Endothelial cell of umbilical vein (primary cell): ENCODE measurements around the gene CCDC88B. TPM values are rescaled to one million over a fixed set of nuclear protein-coding genes. Genes with fewer than 3 reads are reported as not detected.

Experiments used
- BruUV-seq: library from RNA; stranded (reverse); fragments of 400-500 nt; replicated peaks from 2 replicates; lab custom pipeline; 2021; lab: Mats Ljungman, UMichigan
- CTCF ChIA-PET: fragments of 300-600, 350-600 bp; sonication (Branson Sonifier 250); formaldehyde crosslinking; loops from one replicate; lab custom pipeline; 2021; ENCODE audit warnings: antibody characterized with exemption, inconsistent platforms; lab: Charles Lee
- POLR2A ChIA-PET: fragments of 300-600, 350-600 bp; sonication (Branson Sonifier 250); formaldehyde crosslinking; loops from one replicate; lab custom pipeline; 2021; ENCODE audit warnings: antibody characterized with exemption, inconsistent platforms; lab: Charles Lee
- DNase-seq: peaks from one replicate; pipeline ENCODE4 v3.0.0-alpha.2; 2011; ENCODE audit warnings: low read depth, low spot score
- FAIRE-seq: peaks from 2 replicates; lab custom pipeline; 2011; peaks lifted over from hg19 to GRCh38; lab: Jason Lieb, UNC
- H2AFZ ChIP-seq: 2 replicates; pipeline ENCODE4 v1.6.0; 2012; ENCODE audit warnings: low read depth, low read length, control low read depth, inconsistent platforms
- H3K27ac ChIP-seq: 2 replicates; pipeline ENCODE4 v1.5.1; 2011; ENCODE audit warnings: low read depth, mild to moderate bottlenecking, control low read depth, low read length, moderate library complexity; ENCODE audit not compliant: insufficient read depth
- H3K27me3 ChIP-seq, 2 experiments: 2 replicates each; pipeline versions ENCODE4 v1.6.0 to v1.6.1; 2011; ENCODE audit warnings: low read length in 2 of 2, mixed read lengths in 1 of 2; ENCODE audit not compliant: control insufficient read depth in 2 of 2, insufficient read depth in 2 of 2
- H3K36me3 ChIP-seq, 2 experiments: 2 replicates in 1 of 2; 3 replicates in 1 of 2; pipeline ENCODE4 v1.5.1; 2011; ENCODE audit warnings: low read length in 2 of 2, mild to moderate bottlenecking in 1 of 2, moderate library complexity in 1 of 2; ENCODE audit not compliant: control insufficient read depth in 2 of 2, insufficient read depth in 2 of 2; ENCODE audit errors: extremely low read depth in 1 of 2
- H3K4me1 ChIP-seq: 3 replicates; pipeline ENCODE4 v1.5.1; 2011; ENCODE audit warnings: mild to moderate bottlenecking, low read length; ENCODE audit not compliant: control insufficient read depth, insufficient read depth; ENCODE audit errors: extremely low read depth
- H3K4me2 ChIP-seq: 2 replicates; pipeline ENCODE4 v1.6.1; 2011; ENCODE audit warnings: low read length, control low read depth, mixed read lengths; ENCODE audit not compliant: insufficient read depth
- H3K4me3 ChIP-seq, 3 experiments: fragments of 200-600 bp in 1 of 3; sonication (generic), shearing (Covaris generic) in 1 of 3; replicated peaks in 1 of 3; 2 replicates each; pipeline ENCODE4 v1.5.1; 2011 to 2016; ENCODE audit warnings: control low read depth in 3 of 3, low read length in 3 of 3, mild to moderate bottlenecking in 2 of 3, inconsistent platforms in 1 of 3, low read depth in 1 of 3, moderate library complexity in 1 of 3; ENCODE audit not compliant: insufficient read depth in 1 of 3
- H3K79me2 ChIP-seq: 2 replicates; pipeline ENCODE4 v1.6.0; 2012; ENCODE audit warnings: low read length, inconsistent platforms; ENCODE audit not compliant: control insufficient read depth, insufficient read depth
- H3K9ac ChIP-seq: replicated peaks from 2 replicates; pipeline ENCODE3; 2011; ENCODE audit warnings: low read length, control low read depth; ENCODE audit not compliant: insufficient read depth; ENCODE audit errors: extremely low read depth
- H3K9me1 ChIP-seq: replicated peaks from 3 replicates; pipeline ENCODE4 v1.6.0; 2011; ENCODE audit warnings: mild to moderate bottlenecking, low read length; ENCODE audit not compliant: control insufficient read depth, insufficient read depth; ENCODE audit errors: extremely low read depth
- H3K9me3 ChIP-seq: replicated peaks from 2 replicates; pipeline ENCODE4 v1.5.1; 2012; ENCODE audit warnings: low read length, inconsistent platforms; ENCODE audit not compliant: control insufficient read depth, insufficient read depth
- H4K20me1 ChIP-seq: replicated peaks from 2 replicates; pipeline ENCODE3; 2011; ENCODE audit warnings: mild to moderate bottlenecking, low read length; ENCODE audit not compliant: control insufficient read depth, insufficient read depth; ENCODE audit errors: extremely low read depth
- CTCF ChIP-seq, 2 donors: IDR thresholded peaks; 1 replicate in 1 of 2; 2 replicates in 1 of 2; pipeline ENCODE4 v1.5.1; 2011; ENCODE audit warnings: low read length in 2 of 2, mild to moderate bottlenecking in 2 of 2, moderate library complexity in 2 of 2, control low read depth in 1 of 2, inconsistent platforms in 1 of 2, low read depth in 1 of 2; ENCODE audit not compliant: insufficient read depth in 1 of 2; ENCODE audit errors: extremely low read depth in 1 of 2
- EZH2 ChIP-seq: IDR thresholded peaks from 2 replicates; pipeline ENCODE4 v1.6.1; 2012; ENCODE audit warnings: borderline replicate concordance, low read depth, mild to moderate bottlenecking, moderate library complexity, low read length, inconsistent platforms; ENCODE audit not compliant: severe bottlenecking
- GATA2 ChIP-seq: IDR thresholded peaks from 2 replicates; pipeline ENCODE4 v1.7.0; 2011; ENCODE audit warnings: low read depth, mild to moderate bottlenecking, moderate library complexity, mixed read lengths, low read length; ENCODE audit not compliant: insufficient read length, insufficient read depth
- JUN ChIP-seq: IDR thresholded peaks from 2 replicates; pipeline ENCODE4 v1.6.1; 2011; ENCODE audit warnings: borderline replicate concordance, low read depth; ENCODE audit not compliant: insufficient read length, insufficient read depth
- MYC ChIP-seq: IDR thresholded peaks from one replicate; pipeline ENCODE4 v1.6.1; 2011; ENCODE audit warnings: mild to moderate bottlenecking, low read depth, low read length
- POLR2A ChIP-seq: IDR thresholded peaks from 2 replicates; pipeline ENCODE4 v1.6.1; 2012; ENCODE audit warnings: low read depth, mild to moderate bottlenecking, control low read depth, low read length
- POLR2AphosphoS5 ChIP-seq: IDR thresholded peaks from 2 replicates; pipeline ENCODE4 v1.6.1; 2012; ENCODE audit warnings: low read depth, mild to moderate bottlenecking, control low read depth, low read length, moderate library complexity; ENCODE audit not compliant: insufficient read depth
- dilution Hi-C: fragments of 300-500 bp; cut with MboI; formaldehyde crosslinking; loops from one replicate; pipeline ENCODE4 v1.15.0; 2019; ENCODE audit warnings: low sequenced_read_pairs; ENCODE audit not compliant: extremely low pct_ligation_motif_present
- intact Hi-C: fragments of 100-400 bp; cut with micrococcal nuclease; formaldehyde crosslinking; loops from one replicate; pipeline ENCODE4 v1.10.0; 2022
- polyA plus RNA-seq, 4 experiments: library from polyadenylated mRNA; depleted of rRNA in 3 of 4; stranded (reverse) in 3 of 4; unstranded in 1 of 4; fragments of >200 nt; gene quantifications; 2 replicates each; pipeline versions ENCODE4 v1.2.1 to v1.2.3, GENCODE V29; 2011 to 2012; ENCODE audit warnings: missing spikeins in 1 of 4
- total RNA-seq: library from RNA; stranded (reverse); gene quantifications from 2 replicates; pipeline ENCODE4 v1.2.3, GENCODE V29; 2021

The CCDC88B gene
- total and polyA plus RNA-seq, 2 donors (not counting 3 experiments of a cell fraction or from before 2014, with no cell fraction given), result 1.8 to 2.7 TPM

GRCh38 chr11:64305691-64306562 lies 34.1 kb upstream of the CCDC88B start:
- intact Hi-C loops, result loop anchor here (1.0 to 2.0 kb wide), 6 partner anchors 11 to 121 kb away; partner anchors contain the start of genes BAD, FKBP2, GPR137 and TRMT112
- ChIA-PET POLR2A (no interaction called here), CTCF (interaction anchor here (0.7 to 6.7 kb wide), 10 partner anchors 12 to 305 kb away, joined by 4 to 413 read pairs (median 24); partner anchors contain the start of genes FERMT3, KCNK4, PPP1R14B and PRDX5)
- peak overlapping the region; percentile 59 to 68 (median 66) for H3K4me3 ChIP-seq
- peak overlapping the region; percentile 57 for H2AFZ ChIP-seq
- peak overlapping the region; percentile 42 for H3K27ac ChIP-seq
- H4K20me1 ChIP-seq, result no peaks in the 10 kb centered on the region
- no peak for TF ChIP-seq JUN
- TF ChIP-seq POLR2AphosphoS5, result peak; percentile 27
- no peak for TF ChIP-seq POLR2A
- no peak for TF ChIP-seq MYC
- TF ChIP-seq CTCF (IDR thresholded peaks at IDR 0.05; ENCODE audit: extremely low read depth in 1 of 2, insufficient read depth in 1 of 2, low read depth in 1 of 2, low read length in 2 of 2), result peak; percentile 21 to 45
- no peak for TF ChIP-seq GATA2
- TF ChIP-seq EZH2, result no peak
- dilution Hi-C loops, result no loop called here
- no peaks in the 10 kb centered on the region for H3K9me3 ChIP-seq
- H3K4me1 ChIP-seq, result peaks cover 7% of the 10 kb centered on the region
- H3K9me1 ChIP-seq, result no peaks in the 10 kb centered on the region
- no TSS peak for BruUV-seq
- peak; percentile 75 for FAIRE-seq
- H3K4me2 ChIP-seq, result peak overlapping the region; percentile 60
- no peaks in the 10 kb centered on the region for H3K36me3 ChIP-seq
- peak overlapping the region; percentile 55 for H3K9ac ChIP-seq
- H3K79me2 ChIP-seq, result peaks cover 10% of the 10 kb centered on the region
- DNase-seq, result peak; percentile 52
- H3K27me3 ChIP-seq, result no peaks in the 10 kb centered on the region
